SK-N-SH treated with all-trans-retinoic acid at 6 μM for 48 hours (cell line): Measurements from ENCODE around the gene ACACB.

ENCODE experiments used
- ARNTL ChIP-seq: fragments of 450-650 bp; formaldehyde crosslinking; IDR thresholded peaks from 2 replicates; pipeline ENCODE4 v1.5.0; 2020; ENCODE audit warnings: low read depth, mild to moderate bottlenecking, moderate library complexity, borderline replicate concordance
- BACH2 ChIP-seq: fragments of 250-450 bp; sonication (Bioruptor Pico); IDR thresholded peaks from 2 replicates; pipeline ENCODE4 v1.9.0; 2021; ENCODE audit warnings: mild to moderate bottlenecking, borderline replicate concordance
- ESRRG ChIP-seq: fragments of 250-450 bp; sonication (Bioruptor Pico); IDR thresholded peaks from 2 replicates; pipeline ENCODE4 v1.6.1; 2021; ENCODE audit warnings: mild to moderate bottlenecking
- OSR1 ChIP-seq: fragments of 250-450 bp; sonication (Bioruptor Pico); IDR thresholded peaks from 2 replicates; pipeline ENCODE4 v1.8.0; 2022; ENCODE audit warnings: moderate library complexity, mild to moderate bottlenecking, inconsistent platforms
- RARB ChIP-seq: fragments of 250-450 bp; sonication (Bioruptor Pico); IDR thresholded peaks from 2 replicates; pipeline ENCODE4 v1.8.0; 2021; ENCODE audit warnings: mild to moderate bottlenecking, moderate library complexity
- SNAI2 ChIP-seq: fragments of 250-450 bp; sonication (Bioruptor Pico); IDR thresholded peaks from 2 replicates; pipeline ENCODE4 v1.5.0; 2020; ENCODE audit warnings: mild to moderate bottlenecking, moderate library complexity
- TCF4 ChIP-seq: fragments of 250-450 bp; sonication (Bioruptor Pico); IDR thresholded peaks from 2 replicates; pipeline ENCODE4 v1.8.0; 2021; ENCODE audit warnings: mild to moderate bottlenecking, moderate library complexity, borderline replicate concordance
- TOX ChIP-seq: fragments of 250-450 bp; sonication (Bioruptor Pico); IDR thresholded peaks from 2 replicates; pipeline ENCODE4 v1.8.0; 2021; ENCODE audit warnings: mild to moderate bottlenecking, moderate library complexity, borderline replicate concordance
- ZFP3 ChIP-seq: fragments of 250-450 bp; sonication (Bioruptor Pico); IDR thresholded peaks from 2 replicates; pipeline ENCODE4 v1.5.0; 2020; ENCODE audit warnings: mild to moderate bottlenecking, moderate library complexity
- ZFP30 ChIP-seq: fragments of 450-650 bp; formaldehyde crosslinking; IDR thresholded peaks from 2 replicates; pipeline ENCODE4 v1.5.0; 2022; ENCODE audit warnings: mild to moderate bottlenecking, moderate library complexity
- ZNF8 ChIP-seq: fragments of 450-650 bp; formaldehyde crosslinking; IDR thresholded peaks from 2 replicates; pipeline ENCODE4 v1.5.0; 2020; ENCODE audit warnings: mild to moderate bottlenecking, moderate library complexity
- TF ChIP-seq, protein P1 (sequence below): fragments of 250-450 bp; sonication (Bioruptor Pico); IDR thresholded peaks from 2 replicates; pipeline ENCODE4 v1.5.1; 2020; ENCODE audit warnings: low read depth, mild to moderate bottlenecking, moderate library complexity
- TF ChIP-seq, protein P2 (sequence below): fragments of 250-450 bp; sonication (Bioruptor Pico); IDR thresholded peaks from 2 replicates; pipeline ENCODE4 v1.5.0; 2020; ENCODE audit warnings: mild to moderate bottlenecking, moderate library complexity

DNA sequence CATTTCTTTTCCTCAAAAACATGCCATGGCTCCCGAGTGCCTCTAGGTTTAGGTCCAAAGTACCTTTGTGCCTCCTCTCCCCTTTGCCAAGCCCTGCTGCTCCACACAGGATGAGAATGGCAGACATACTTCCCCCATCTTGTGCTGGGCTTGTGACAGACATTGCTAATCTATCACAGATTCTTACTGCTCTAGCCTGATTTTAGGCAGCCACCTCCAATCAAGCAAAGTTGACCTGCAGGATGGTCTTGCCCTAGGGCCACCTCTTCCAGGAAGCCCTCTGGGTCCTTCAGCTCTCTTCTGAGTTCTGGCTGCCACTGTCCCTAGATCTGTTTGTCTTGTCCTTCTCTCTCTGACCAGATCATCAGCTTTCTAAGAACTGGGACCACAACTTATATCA, 172.2 kb downstream of the ACACB start:
- no peak for TF ChIP-seq ESRRG (CRISPR knock-in tag)
- no peak for TF ChIP-seq ARNTL (CRISPR knock-in tag)
- TF ChIP-seq ZFP3 (CRISPR knock-in tag), result no peak
- TF ChIP-seq BACH2, result no peak
- TF ChIP-seq, protein P1, sequence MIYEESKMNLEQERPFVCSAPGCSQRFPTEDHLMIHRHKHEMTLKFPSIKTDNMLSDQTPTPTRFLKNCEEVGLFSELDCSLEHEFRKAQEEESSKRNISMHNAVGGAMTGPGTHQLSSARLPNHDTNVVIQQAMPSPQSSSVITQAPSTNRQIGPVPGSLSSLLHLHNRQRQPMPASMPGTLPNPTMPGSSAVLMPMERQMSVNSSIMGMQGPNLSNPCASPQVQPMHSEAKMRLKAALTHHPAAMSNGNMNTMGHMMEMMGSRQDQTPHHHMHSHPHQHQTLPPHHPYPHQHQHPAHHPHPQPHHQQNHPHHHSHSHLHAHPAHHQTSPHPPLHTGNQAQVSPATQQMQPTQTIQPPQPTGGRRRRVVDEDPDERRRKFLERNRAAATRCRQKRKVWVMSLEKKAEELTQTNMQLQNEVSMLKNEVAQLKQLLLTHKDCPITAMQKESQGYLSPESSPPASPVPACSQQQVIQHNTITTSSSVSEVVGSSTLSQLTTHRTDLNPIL (CRISPR knock-in tag), result no peak
- TF ChIP-seq, protein P2, sequence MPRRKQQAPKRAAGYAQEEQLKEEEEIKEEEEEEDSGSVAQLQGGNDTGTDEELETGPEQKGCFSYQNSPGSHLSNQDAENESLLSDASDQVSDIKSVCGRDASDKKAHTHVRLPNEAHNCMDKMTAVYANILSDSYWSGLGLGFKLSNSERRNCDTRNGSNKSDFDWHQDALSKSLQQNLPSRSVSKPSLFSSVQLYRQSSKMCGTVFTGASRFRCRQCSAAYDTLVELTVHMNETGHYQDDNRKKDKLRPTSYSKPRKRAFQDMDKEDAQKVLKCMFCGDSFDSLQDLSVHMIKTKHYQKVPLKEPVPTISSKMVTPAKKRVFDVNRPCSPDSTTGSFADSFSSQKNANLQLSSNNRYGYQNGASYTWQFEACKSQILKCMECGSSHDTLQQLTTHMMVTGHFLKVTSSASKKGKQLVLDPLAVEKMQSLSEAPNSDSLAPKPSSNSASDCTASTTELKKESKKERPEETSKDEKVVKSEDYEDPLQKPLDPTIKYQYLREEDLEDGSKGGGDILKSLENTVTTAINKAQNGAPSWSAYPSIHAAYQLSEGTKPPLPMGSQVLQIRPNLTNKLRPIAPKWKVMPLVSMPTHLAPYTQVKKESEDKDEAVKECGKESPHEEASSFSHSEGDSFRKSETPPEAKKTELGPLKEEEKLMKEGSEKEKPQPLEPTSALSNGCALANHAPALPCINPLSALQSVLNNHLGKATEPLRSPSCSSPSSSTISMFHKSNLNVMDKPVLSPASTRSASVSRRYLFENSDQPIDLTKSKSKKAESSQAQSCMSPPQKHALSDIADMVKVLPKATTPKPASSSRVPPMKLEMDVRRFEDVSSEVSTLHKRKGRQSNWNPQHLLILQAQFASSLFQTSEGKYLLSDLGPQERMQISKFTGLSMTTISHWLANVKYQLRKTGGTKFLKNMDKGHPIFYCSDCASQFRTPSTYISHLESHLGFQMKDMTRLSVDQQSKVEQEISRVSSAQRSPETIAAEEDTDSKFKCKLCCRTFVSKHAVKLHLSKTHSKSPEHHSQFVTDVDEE (CRISPR knock-in tag), result no peak
- no peak for TF ChIP-seq RARB
- no peak for TF ChIP-seq OSR1
- TF ChIP-seq SNAI2 (CRISPR knock-in tag), result no peak
- no peak for TF ChIP-seq TOX (CRISPR knock-in tag)
- no peak for TF ChIP-seq ZFP30
- TF ChIP-seq TCF4 (CRISPR knock-in tag), result no peak
- no peak for TF ChIP-seq ZNF8
